Testis (tissue), 3 donors: ENCODE measurements around the gene POLR1F. TPM values are rescaled to one million over a fixed set of nuclear protein-coding genes. Genes with fewer than 3 reads are reported as not detected.
A peak's percentile ranks its signal among the peaks of the same experiment; 100 is the strongest.

Experiments
- DNase-seq: peaks from one replicate; pipeline ENCODE4 v3.0.0-alpha.2; 2019
- H3K27ac ChIP-seq, 2 donors: fragments of 200-600 bp; sonication (generic); one replicate each; pipeline ENCODE4 v1.5.1; 2019
- H3K27me3 ChIP-seq: fragments of 200-600 bp; sonication (generic); one replicate; pipeline ENCODE4 v1.5.1; 2019
- H3K36me3 ChIP-seq: fragments of 200-600 bp; sonication (generic); one replicate; pipeline ENCODE4 v1.5.1; 2017; ENCODE audit warnings: low read depth; ENCODE audit errors: missing control alignments
- H3K4me1 ChIP-seq: fragments of 200-600 bp; sonication (generic); one replicate; pipeline ENCODE4 v1.5.1; 2019
- H3K4me3 ChIP-seq, 2 donors: fragments of 200-600 bp; sonication (generic); one replicate each; pipeline ENCODE4 v1.5.1; 2017 to 2019
- H3K9me3 ChIP-seq: fragments of 200-600 bp; sonication (generic); one replicate; pipeline ENCODE4 v1.5.1; 2017
- POLR2A ChIP-seq: fragments of 450-650 bp; IDR thresholded peaks from one replicate; pipeline ENCODE4 v1.6.1; 2017; ENCODE audit warnings: antibody characterized with exemption, mild to moderate bottlenecking, moderate library complexity
- WGBS, 2 donors: methylation state at CpG; one replicate each; pipeline ENCODE4 v1.1.5; 2018; 5-methylcytosine and 5-hydroxymethylcytosine counted together
- intact Hi-C: fragments of 100-400 bp; cut with DNase I; formaldehyde crosslinking; loops from one replicate; pipeline ENCODE4 v1.15.1; 2023; ENCODE audit warnings: low total_unique reads
- polyA plus RNA-seq: library from polyadenylated mRNA; stranded (reverse); fragments of 350-450 nt; fragmentation: Illumina TruSeq; extraction: RNeasy Lipid Tissue Mini Kit (QIAGEN cat#74804); gene quantifications from one replicate; pipeline ENCODE4 v1.2.3, GENCODE V29; 2014; ENCODE audit warnings: low read depth, low replicate concordance; ENCODE audit not compliant: insufficient read depth
- total RNA-seq, 2 donors: library from RNA; depleted of rRNA; stranded (reverse); fragments of >200 nt; gene quantifications; one replicate each; pipeline ENCODE4 v1.2.3, GENCODE V29; 2016
- TF ChIP-seq, protein P1 (sequence below), 3 experiments: fragments of 450-650 bp in 2 of 3; fragments of 200-600 bp in 1 of 3; sonication (generic) in 1 of 3; IDR thresholded peaks; one replicate each; pipeline ENCODE4 v1.5.1; 2016 to 2019; ENCODE audit warnings: antibody characterized with exemption in 3 of 3, mild to moderate bottlenecking in 2 of 3, moderate library complexity in 1 of 3

The POLR1F gene
- total and polyA plus RNA-seq, 3 donors from 2014 or later = 8.1 to 17.6 (median 15.6) TPM

DNA sequence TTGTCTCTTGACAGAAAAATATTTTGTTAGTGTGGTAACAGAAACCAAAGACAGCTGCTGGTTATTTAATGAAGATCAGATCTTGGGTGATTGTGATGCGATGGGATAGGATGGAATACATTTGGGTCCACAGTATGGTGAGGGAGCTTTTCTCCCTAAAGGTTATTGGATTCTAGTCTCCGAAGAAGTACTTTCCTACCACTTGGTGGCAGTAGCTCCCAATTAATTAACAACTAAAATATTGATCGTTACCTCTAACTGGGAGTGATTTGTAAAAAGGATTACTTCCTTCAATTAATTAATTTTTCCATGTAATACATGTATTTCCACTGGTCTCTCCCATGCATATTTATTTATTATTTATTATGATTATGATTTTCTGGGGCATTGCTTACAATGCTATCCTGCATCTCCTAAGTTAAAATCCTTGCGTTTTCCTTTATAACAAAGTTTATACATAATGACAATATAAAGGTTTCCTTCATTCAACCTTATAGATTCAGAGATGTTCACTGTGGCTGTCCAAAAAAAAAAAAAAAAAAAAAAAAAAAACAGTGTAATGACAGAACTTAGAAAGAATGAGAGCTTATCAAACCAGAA, 39.0 kb upstream of the POLR1F start:
- no peak for DNase-seq
- no peaks in the 10 kb centered on the region for H3K27me3 ChIP-seq
- no peak overlapping the region for H3K27ac ChIP-seq
- no peaks in the 10 kb centered on the region for H3K36me3 ChIP-seq
- H3K4me3 ChIP-seq = no peak overlapping the region
- whole genome bisulfite sequencing, 2 donors = 25 to 28% methylated on average over 4 of the region's 4 CpGs
- TF ChIP-seq, protein P1, sequence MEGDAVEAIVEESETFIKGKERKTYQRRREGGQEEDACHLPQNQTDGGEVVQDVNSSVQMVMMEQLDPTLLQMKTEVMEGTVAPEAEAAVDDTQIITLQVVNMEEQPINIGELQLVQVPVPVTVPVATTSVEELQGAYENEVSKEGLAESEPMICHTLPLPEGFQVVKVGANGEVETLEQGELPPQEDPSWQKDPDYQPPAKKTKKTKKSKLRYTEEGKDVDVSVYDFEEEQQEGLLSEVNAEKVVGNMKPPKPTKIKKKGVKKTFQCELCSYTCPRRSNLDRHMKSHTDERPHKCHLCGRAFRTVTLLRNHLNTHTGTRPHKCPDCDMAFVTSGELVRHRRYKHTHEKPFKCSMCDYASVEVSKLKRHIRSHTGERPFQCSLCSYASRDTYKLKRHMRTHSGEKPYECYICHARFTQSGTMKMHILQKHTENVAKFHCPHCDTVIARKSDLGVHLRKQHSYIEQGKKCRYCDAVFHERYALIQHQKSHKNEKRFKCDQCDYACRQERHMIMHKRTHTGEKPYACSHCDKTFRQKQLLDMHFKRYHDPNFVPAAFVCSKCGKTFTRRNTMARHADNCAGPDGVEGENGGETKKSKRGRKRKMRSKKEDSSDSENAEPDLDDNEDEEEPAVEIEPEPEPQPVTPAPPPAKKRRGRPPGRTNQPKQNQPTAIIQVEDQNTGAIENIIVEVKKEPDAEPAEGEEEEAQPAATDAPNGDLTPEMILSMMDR (IDR thresholded peaks at IDR 0.05) = peak in 2 of 3 experiments; percentile 52 to 57
- no peak for TF ChIP-seq POLR2A
- intact Hi-C loops = no loop called here
- H3K9me3 ChIP-seq = no peaks in the 10 kb centered on the region
- H3K4me1 ChIP-seq = no peaks in the 10 kb centered on the region

- no peak for DNase-seq
- TF ChIP-seq POLR2A = no peak
- TF ChIP-seq, protein P1 (IDR thresholded peaks at IDR 0.05) = no peak
- no peaks in the 10 kb centered on the region for H3K4me1 ChIP-seq
- H3K4me3 ChIP-seq = no peak overlapping the region
- WGBS, 2 donors = 50 to 72% methylated on average over 1 of the region's 1 CpG
- no peaks in the 10 kb centered on the region for H3K27me3 ChIP-seq
- no peaks in the 10 kb centered on the region for H3K36me3 ChIP-seq
- no peak overlapping the region for H3K27ac ChIP-seq
- no peaks in the 10 kb centered on the region for H3K9me3 ChIP-seq
- intact Hi-C loops = no loop called here
Observed at GRCh38 chr7:19744075-19744474, 35.2 kb upstream of the POLR1F start.

DNA sequence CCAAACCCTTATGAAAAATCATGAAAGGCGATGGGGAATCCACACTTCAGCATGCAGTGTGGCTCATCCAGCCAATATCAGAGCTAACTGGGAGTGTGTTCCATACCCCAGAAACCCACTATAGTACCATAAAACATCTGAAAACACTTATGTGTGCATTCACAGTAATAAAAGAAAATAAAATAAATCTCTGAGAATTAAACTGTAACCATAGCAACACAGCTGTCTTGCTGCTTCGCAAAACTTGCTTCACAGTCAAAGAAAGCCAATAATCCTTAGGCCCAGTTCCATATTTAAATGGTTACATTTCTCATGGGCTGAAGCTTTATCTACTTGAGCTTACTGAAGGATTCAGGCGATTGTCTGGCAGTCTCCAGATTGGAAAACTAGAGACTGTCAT, 19.9 kb upstream of the POLR1F start:
- Histone ChIP-seq H3K27me3 (no peaks in the 10 kb centered on the region), H3K4me1 (no peaks in the 10 kb centered on the region), H3K9me3 (no peaks in the 10 kb centered on the region), H3K4me3 (no peak overlapping the region), H3K27ac (no peak overlapping the region), H3K36me3 (no peaks in the 10 kb centered on the region)
- TF ChIP-seq, protein P1 (IDR thresholded peaks at IDR 0.05) = no peak
- no peak for TF ChIP-seq POLR2A
- 86 to 89% methylated on average over 3 of the region's 3 CpGs for WGBS, 2 donors
- intact Hi-C loops = no loop called here
- DNase-seq = no peak

DNA sequence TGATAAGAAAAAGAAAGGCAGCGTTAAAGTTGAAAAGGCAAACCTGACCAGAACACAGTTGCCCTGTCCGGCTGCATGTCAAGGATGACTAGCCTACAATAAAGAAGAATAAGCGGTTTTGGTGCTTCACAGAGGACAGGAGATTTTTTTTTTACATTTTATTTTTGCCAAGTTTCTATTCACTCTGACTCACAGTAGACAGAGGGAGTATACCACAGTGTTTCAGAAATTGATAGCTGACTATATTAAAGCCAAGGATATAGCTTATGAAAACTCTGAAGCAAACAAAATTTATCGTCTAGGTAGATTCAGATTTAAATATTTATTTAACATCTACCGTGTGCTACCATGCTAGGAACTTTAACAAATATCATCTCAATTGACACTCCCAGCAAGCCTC, 16.9 kb upstream of the POLR1F start:
- no peaks in the 10 kb centered on the region for H3K36me3 ChIP-seq
- intact Hi-C loops = no loop called here
- 71 to 80% methylated on average over 5 of the region's 5 CpGs for WGBS, 2 donors
- no peaks in the 10 kb centered on the region for H3K9me3 ChIP-seq
- no peak overlapping the region for H3K27ac ChIP-seq
- DNase-seq = no peak
- TF ChIP-seq, protein P1 (IDR thresholded peaks at IDR 0.05) = no peak
- TF ChIP-seq POLR2A = no peak
- H3K4me3 ChIP-seq = no peak overlapping the region
- no peaks in the 10 kb centered on the region for H3K27me3 ChIP-seq
- H3K4me1 ChIP-seq = no peaks in the 10 kb centered on the region

DNA sequence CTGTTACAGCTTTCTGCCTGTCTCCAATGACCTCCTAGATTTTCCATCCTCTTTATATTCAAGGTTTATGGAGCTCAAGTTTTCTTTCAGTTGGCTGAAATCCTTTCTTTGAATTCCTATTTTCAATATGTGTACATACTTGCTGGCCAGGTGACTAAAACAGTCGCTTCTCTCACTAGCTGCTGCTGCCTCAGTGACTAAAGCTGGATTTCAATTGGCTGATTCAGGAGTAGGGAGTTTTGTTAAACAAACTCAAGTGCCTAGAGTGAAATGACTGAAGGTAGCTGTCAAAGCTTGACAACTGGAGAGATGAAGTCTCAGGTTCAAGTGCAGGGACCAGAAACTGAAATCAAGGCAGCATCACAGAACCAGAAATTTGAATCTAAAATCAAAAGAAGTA, 6.7 kb upstream of the POLR1F start:
- H3K9me3 ChIP-seq = no peaks in the 10 kb centered on the region
- H3K27ac ChIP-seq = no peak overlapping the region
- H3K27me3 ChIP-seq = no peaks in the 10 kb centered on the region
- H3K36me3 ChIP-seq = no peaks in the 10 kb centered on the region
- WGBS, 2 donors = 67% methylated on average over 1 of the region's 1 CpG
- TF ChIP-seq, protein P1 (IDR thresholded peaks at IDR 0.05) = no peak
- TF ChIP-seq POLR2A = no peak
- H3K4me1 ChIP-seq = no peaks in the 10 kb centered on the region
- DNase-seq = no peak
- intact Hi-C loops = loop anchor here (10.0 kb wide), 1 partner anchor 879 kb away; no protein-coding TSS in a partner anchor
- H3K4me3 ChIP-seq = no peak overlapping the region
